Measurements from ENCODE around the gene TMEM169.

- no peak for TF ChIP-seq CTCF (conservative IDR thresholded peaks at IDR 0.05 in 1 of 2, IDR thresholded peaks at IDR 0.05 in 1 of 2; ENCODE audit: extremely low read depth in 1 of 2, insufficient read depth in 1 of 2, low read depth in 1 of 2, low read length in 2 of 2)
- no peak for TF ChIP-seq EZH2 (IDR thresholded peaks at IDR 0.05; ENCODE audit: borderline replicate concordance, low read length)
These were observed 48.7 kb downstream of the TMEM169 start for GRCh38 chr2:216130346-216130971.

All from mammary epithelial cell (primary cell).